K562 (cell line): Measurements from ENCODE around the gene RBMS3. TPM values are rescaled to one million over a fixed set of nuclear protein-coding genes. Genes with fewer than 3 reads are reported as not detected.

Experiments used
- ATAC-seq: fragments of 200-7000 bp; cut with Tn5 transposase; 3 replicates; pipeline ENCODE4 v1.9.1; 2020; ENCODE audit warnings: moderate library complexity
- BruUV-seq: library from RNA; stranded (reverse); fragments of 400-500 nt; replicated peaks from 2 replicates; lab custom pipeline; 2021; lab: Mats Ljungman, UMichigan
- CTCF ChIA-PET: fragments of 300-600 bp; formaldehyde crosslinking; extraction: SDS; loops from one replicate; lab custom pipeline; 2021; ENCODE audit warnings: low intra/inter-chr PET ratio; lab: Yijun Ruan, JAX
- POLR2A ChIA-PET: fragments of 300-600, 350-650 bp; sonication (Branson Sonifier 250); formaldehyde crosslinking; extraction: SDS; loops from one replicate; lab custom pipeline; 2021; ENCODE audit warnings: antibody characterized with exemption, inconsistent platforms; lab: Yijun Ruan, JAX
- DNase-seq, 4 experiments: peaks; one replicate each; pipeline versions ENCODE4 v3.0.0 to v3.0.0-alpha.2; 2011 to 2018; ENCODE audit warnings: low spot score in 3 of 4, mixed read lengths in 3 of 4; ENCODE audit errors: extremely low read depth in 1 of 4
- FAIRE-seq: peaks from 2 replicates; lab custom pipeline; 2011; peaks lifted over from hg19 to GRCh38; lab: Jason Lieb, UNC
- H2AFZ ChIP-seq: 2 replicates; pipeline ENCODE4 v1.6.0; 2011; ENCODE audit warnings: low read depth, low read length, control low read depth, inconsistent platforms
- H3K27ac ChIP-seq: fragments of 200-600 bp; 3 replicates; pipeline ENCODE4 v1.8.0; 2011; ENCODE audit warnings: low read depth, mild to moderate bottlenecking, control low read depth, inconsistent platforms, low read length, moderate library complexity, mixed read lengths; ENCODE audit errors: extremely low read depth
- H3K27me3 ChIP-seq, 2 experiments: fragments of 300-600 bp in 1 of 2; 2 replicates in 1 of 2; 3 replicates in 1 of 2; pipeline versions ENCODE4 v1.6.0 to v1.8.0; 2011; ENCODE audit warnings: inconsistent platforms in 2 of 2, low read length in 2 of 2, mild to moderate bottlenecking in 1 of 2, mixed read lengths in 1 of 2, moderate library complexity in 1 of 2; ENCODE audit not compliant: control insufficient read depth in 2 of 2, insufficient read depth in 2 of 2
- H3K36me3 ChIP-seq: fragments of 300-600 bp; 3 replicates; pipeline ENCODE4 v1.8.0; 2011; ENCODE audit warnings: mild to moderate bottlenecking, low read length, inconsistent platforms; ENCODE audit not compliant: control insufficient read depth, insufficient read depth
- H3K4me1 ChIP-seq, 2 experiments: fragments of 200-600 bp in 1 of 2; replicated peaks in 1 of 2; 2 replicates in 1 of 2; 3 replicates in 1 of 2; pipeline versions ENCODE4 v1.5.1 to v1.8.0; 2011; ENCODE audit warnings: inconsistent platforms in 2 of 2, low read length in 2 of 2, mild to moderate bottlenecking in 1 of 2, mixed read lengths in 1 of 2, moderate library complexity in 1 of 2; ENCODE audit not compliant: control insufficient read depth in 2 of 2, insufficient read depth in 2 of 2
- H3K4me2 ChIP-seq: 2 replicates; pipeline ENCODE4 v1.6.1; 2011; ENCODE audit warnings: low read length, control low read depth, inconsistent platforms, mixed read lengths; ENCODE audit not compliant: insufficient read depth
- H3K4me3 ChIP-seq: fragments of 200-600 bp; sonication (generic), shearing (Covaris generic); 2 replicates; pipeline ENCODE4 v1.5.1; 2016; ENCODE audit warnings: control low read depth, inconsistent platforms
- H3K79me2 ChIP-seq: fragments of 200-600 bp; 3 replicates; pipeline ENCODE4 v1.8.0; 2011; ENCODE audit warnings: low read length, inconsistent platforms; ENCODE audit not compliant: control insufficient read depth, insufficient read depth
- H3K9ac ChIP-seq, 2 experiments: 2 replicates each; pipeline versions ENCODE4 v1.6.0 to v1.6.1; 2011; ENCODE audit warnings: low read depth in 2 of 2, low read length in 2 of 2, control low read depth in 1 of 2, inconsistent platforms in 1 of 2, mild to moderate bottlenecking in 1 of 2, mixed read lengths in 1 of 2; ENCODE audit not compliant: insufficient read depth in 1 of 2
- H3K9me1 ChIP-seq: one replicate; pipeline ENCODE4 v1.6.0; 2011; ENCODE audit warnings: inconsistent platforms, mild to moderate bottlenecking, low read length, moderate library complexity; ENCODE audit not compliant: control insufficient read depth, insufficient read depth
- H3K9me3 ChIP-seq: replicated peaks from 2 replicates; pipeline ENCODE4 v1.5.1; 2011; ENCODE audit warnings: low read depth, low read length, inconsistent platforms; ENCODE audit not compliant: control insufficient read depth, insufficient read depth
- H4K20me1 ChIP-seq: replicated peaks from 2 replicates; pipeline ENCODE4 v1.6.1; 2011; ENCODE audit warnings: low read length, inconsistent platforms, mixed read lengths; ENCODE audit not compliant: control insufficient read depth, insufficient read depth
- EZH2 ChIP-seq: IDR thresholded peaks from 2 replicates; pipeline ENCODE4 v1.6.1; 2012; ENCODE audit warnings: low read depth, mild to moderate bottlenecking, inconsistent platforms, low read length, borderline replicate concordance
- HEY1 ChIP-seq: fragments of 250-450 bp; sonication (Bioruptor Pico); IDR thresholded peaks from 2 replicates; pipeline ENCODE4 v1.5.0; 2020; ENCODE audit warnings: mild to moderate bottlenecking, moderate library complexity, borderline replicate concordance
- KHSRP ChIP-seq: fragments of 450-650 bp; IDR thresholded peaks from 2 replicates; pipeline ENCODE4 v1.6.1; 2017
- PHB2 ChIP-seq: fragments of 450-650 bp; IDR thresholded peaks from 2 replicates; pipeline ENCODE4 v1.6.1; 2017; ENCODE audit warnings: low read depth
- PYGO2 ChIP-seq: fragments of 450-650 bp; IDR thresholded peaks from 2 replicates; pipeline ENCODE4 v1.6.1; 2016; ENCODE audit warnings: mild to moderate bottlenecking, missing genetic modification characterization, moderate library complexity, missing compliant biosample characterization
- YBX1 ChIP-seq: fragments of 450-650 bp; IDR thresholded peaks from 2 replicates; pipeline ENCODE4 v1.7.1; 2016; ENCODE audit warnings: mild to moderate bottlenecking
- ZNF23 ChIP-seq: fragments of 250-450 bp; sonication (Bioruptor Pico); IDR thresholded peaks from 2 replicates; pipeline ENCODE4 v1.4.0; 2020; ENCODE audit warnings: mild to moderate bottlenecking
- whole genome bisulfite sequencing: fragments of 100-300 bp; shearing (Covaris generic); methylation state at CpG from one replicate; pipeline ENCODE4 v1.1.6; 2016; ENCODE audit warnings: low coverage, mixed read lengths; ENCODE audit not compliant: insufficient coverage; ENCODE audit errors: missing lambda C conversion rate; 5-methylcytosine and 5-hydroxymethylcytosine counted together
- in situ Hi-C: fragments of 300-500 bp; cut with MboI; formaldehyde crosslinking; loops from 4 replicates; pipeline ENCODE4 v1.15.0; 2018; ENCODE audit warnings: inconsistent platforms, mixed read lengths
- intact Hi-C: fragments of 100-400 bp; cut with micrococcal nuclease; formaldehyde crosslinking; loops from 2 replicates; pipeline ENCODE4 v1.14.2; 2022
- polyA plus RNA-seq, 8 experiments: library from polyadenylated mRNA; depleted of rRNA in 4 of 8; stranded (reverse) in 5 of 8; unstranded in 3 of 8; fragments of >200 nt; fragmentation: Nextera tagmentation in 2 of 8; fragmentation: Illumina TruSeq in 1 of 8; extraction: Ambion mirVana in 2 of 8; extraction: Trizol in 1 of 8; gene quantifications; 2 replicates each; pipeline versions ENCODE4 v1.2.1 to v1.2.3, GENCODE V29; 2011 to 2014; ENCODE audit warnings: inconsistent platforms in 1 of 8, missing spikeins in 1 of 8
- total RNA-seq, 7 experiments: library from RNA; depleted of rRNA in 6 of 7; stranded (reverse); fragments of >200 nt in 6 of 7; fragmentation: Illumina TruSeq in 2 of 7; extraction: Trizol in 2 of 7; gene quantifications; 2 replicates each; pipeline versions ENCODE4 v1.2.1 to v1.2.3, GENCODE V29; 2011 to 2021; ENCODE audit warnings: low replicate concordance in 1 of 7
- TF ChIP-seq, protein P1 (sequence below): fragments of 450-650 bp; IDR thresholded peaks from 2 replicates; pipeline ENCODE4 v1.6.1; 2017; ENCODE audit warnings: mild to moderate bottlenecking, moderate library complexity
- TF ChIP-seq, protein P2 (sequence below): sonication (generic); formaldehyde crosslinking; IDR thresholded peaks from 2 replicates; pipeline ENCODE4 v1.8.1; 2023; ENCODE audit warnings: mild to moderate bottlenecking, missing genetic modification reagents

RBMS3 gene
- total and polyA plus RNA-seq, 9 of the 15 experiments (the other 6 are each of a cell fraction or from before 2014, with no cell fraction given), result 0.20 TPM; not detected in 8

DNA sequence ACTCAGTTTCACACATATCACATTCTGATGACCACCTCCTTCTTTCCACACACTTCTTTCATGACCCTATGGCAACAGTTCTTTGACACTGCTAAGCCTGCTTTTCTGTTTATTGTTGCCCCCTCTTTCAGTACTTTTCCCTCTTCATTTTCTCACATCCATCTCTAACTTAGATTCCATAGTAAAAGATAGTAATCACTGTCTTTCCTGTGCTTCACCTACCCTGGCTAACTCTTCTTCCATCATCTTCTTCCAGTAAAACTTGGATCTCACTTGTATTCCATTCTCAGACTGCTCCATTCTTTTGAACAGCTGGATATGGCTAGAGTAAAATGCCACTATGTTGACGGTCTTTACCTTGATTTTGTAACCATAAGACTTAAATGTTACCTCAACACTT, 692.9 kb downstream of the RBMS3 start:
- POLR2A ChIA-PET, result no interaction called here

More for the DNA sequence above, 692.9 kb downstream of the RBMS3 start:
- DNase-seq, result no peak
- no peaks in the 10 kb centered on the region for H3K27me3 ChIP-seq
- no peaks in the 10 kb centered on the region for H4K20me1 ChIP-seq
- H3K9me1 ChIP-seq, result no peaks in the 10 kb centered on the region
- in situ Hi-C loops, result no loop called here
- intact Hi-C loops, result no loop called here
- no peaks in the 10 kb centered on the region for H3K36me3 ChIP-seq
- H3K27ac ChIP-seq, result no peak overlapping the region
- no peak for ATAC-seq
- CTCF ChIA-PET, result no interaction called here
- no TSS peak for BruUV-seq
- no peak overlapping the region for H3K4me3 ChIP-seq
- FAIRE-seq, result no peak
- no peaks in the 10 kb centered on the region for H3K79me2 ChIP-seq
- H2AFZ ChIP-seq, result no peak overlapping the region
- TF ChIP-seq PYGO2 (tag), result no peak
- no peak for TF ChIP-seq EZH2
- TF ChIP-seq HEY1 (CRISPR knock-in tag), result no peak
- TF ChIP-seq, protein P1, sequence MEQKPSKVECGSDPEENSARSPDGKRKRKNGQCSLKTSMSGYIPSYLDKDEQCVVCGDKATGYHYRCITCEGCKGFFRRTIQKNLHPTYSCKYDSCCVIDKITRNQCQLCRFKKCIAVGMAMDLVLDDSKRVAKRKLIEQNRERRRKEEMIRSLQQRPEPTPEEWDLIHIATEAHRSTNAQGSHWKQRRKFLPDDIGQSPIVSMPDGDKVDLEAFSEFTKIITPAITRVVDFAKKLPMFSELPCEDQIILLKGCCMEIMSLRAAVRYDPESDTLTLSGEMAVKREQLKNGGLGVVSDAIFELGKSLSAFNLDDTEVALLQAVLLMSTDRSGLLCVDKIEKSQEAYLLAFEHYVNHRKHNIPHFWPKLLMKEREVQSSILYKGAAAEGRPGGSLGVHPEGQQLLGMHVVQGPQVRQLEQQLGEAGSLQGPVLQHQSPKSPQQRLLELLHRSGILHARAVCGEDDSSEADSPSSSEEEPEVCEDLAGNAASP, result no peak
- TF ChIP-seq, protein P2, sequence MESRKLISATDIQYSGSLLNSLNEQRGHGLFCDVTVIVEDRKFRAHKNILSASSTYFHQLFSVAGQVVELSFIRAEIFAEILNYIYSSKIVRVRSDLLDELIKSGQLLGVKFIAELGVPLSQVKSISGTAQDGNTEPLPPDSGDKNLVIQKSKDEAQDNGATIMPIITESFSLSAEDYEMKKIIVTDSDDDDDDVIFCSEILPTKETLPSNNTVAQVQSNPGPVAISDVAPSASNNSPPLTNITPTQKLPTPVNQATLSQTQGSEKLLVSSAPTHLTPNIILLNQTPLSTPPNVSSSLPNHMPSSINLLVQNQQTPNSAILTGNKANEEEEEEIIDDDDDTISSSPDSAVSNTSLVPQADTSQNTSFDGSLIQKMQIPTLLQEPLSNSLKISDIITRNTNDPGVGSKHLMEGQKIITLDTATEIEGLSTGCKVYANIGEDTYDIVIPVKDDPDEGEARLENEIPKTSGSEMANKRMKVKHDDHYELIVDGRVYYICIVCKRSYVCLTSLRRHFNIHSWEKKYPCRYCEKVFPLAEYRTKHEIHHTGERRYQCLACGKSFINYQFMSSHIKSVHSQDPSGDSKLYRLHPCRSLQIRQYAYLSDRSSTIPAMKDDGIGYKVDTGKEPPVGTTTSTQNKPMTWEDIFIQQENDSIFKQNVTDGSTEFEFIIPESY, result no peak
- no peak for TF ChIP-seq KHSRP
- TF ChIP-seq PHB2, result no peak
- TF ChIP-seq YBX1, result no peak
- TF ChIP-seq ZNF23 (CRISPR knock-in tag), result no peak
- 0% methylated on average over 1 of the region's 1 CpG for WGBS
- H3K4me1 ChIP-seq, result no peaks in the 10 kb centered on the region
- H3K9ac ChIP-seq, result no peak overlapping the region
- H3K9me3 ChIP-seq, result no peaks in the 10 kb centered on the region; the same call in 1 of the 2 replicates
- H3K4me2 ChIP-seq, result no peak overlapping the region
